Trophoblast cell (in vitro differentiated cells and primary cell): ENCODE measurements around the gene DHX35.
A peak's percentile ranks its signal among the peaks of the same experiment; 100 is the strongest.

ENCODE experiments used
- DNase-seq, 2 donors: peaks; one replicate each; pipeline ENCODE4 v3.0.0-alpha.2; 2016
- H2AFZ ChIP-seq: 2 replicates; pipeline ENCODE4 v1.6.1; 2013; ENCODE audit warnings: low read length, moderate library complexity, mild to moderate bottlenecking; ENCODE audit not compliant: insufficient read depth, poor library complexity
- H2AK5ac ChIP-seq: 2 replicates; pipeline ENCODE4 v1.6.1; 2013; ENCODE audit warnings: mild to moderate bottlenecking, low read length
- H2BK120ac ChIP-seq: 2 replicates; pipeline ENCODE4 v1.6.1; 2013; ENCODE audit warnings: low read length, mild to moderate bottlenecking, moderate library complexity; ENCODE audit not compliant: insufficient read depth, poor library complexity
- H2BK12ac ChIP-seq: 2 replicates; pipeline ENCODE4 v1.6.1; 2013; ENCODE audit warnings: mild to moderate bottlenecking, low read length, moderate library complexity
- H2BK5ac ChIP-seq: 2 replicates; pipeline ENCODE4 v1.6.1; 2013; ENCODE audit warnings: low read length, low read depth, moderate library complexity, mild to moderate bottlenecking; ENCODE audit not compliant: poor library complexity
- H3K14ac ChIP-seq: 2 replicates; pipeline ENCODE4 v1.6.1; 2013; ENCODE audit warnings: mild to moderate bottlenecking, low read length
- H3K18ac ChIP-seq: 2 replicates; pipeline ENCODE4 v1.6.1; 2013; ENCODE audit warnings: mild to moderate bottlenecking, low read length
- H3K23ac ChIP-seq: 2 replicates; pipeline ENCODE4 v1.6.1; 2013; ENCODE audit warnings: low read length
- H3K27ac ChIP-seq: 2 replicates; pipeline ENCODE4 v1.5.1; 2013; ENCODE audit warnings: low read depth, mild to moderate bottlenecking, inconsistent platforms, low read length, moderate library complexity
- H3K27me3 ChIP-seq: 2 replicates; pipeline ENCODE4 v1.6.1; 2013; ENCODE audit warnings: inconsistent platforms, mild to moderate bottlenecking, low read length, moderate library complexity; ENCODE audit not compliant: insufficient read depth
- H3K36me3 ChIP-seq, 2 experiments: 1 replicate in 1 of 2; 2 replicates in 1 of 2; pipeline ENCODE4 v1.6.1; 2013; ENCODE audit warnings: low read length in 2 of 2, mild to moderate bottlenecking in 2 of 2, moderate library complexity in 1 of 2; ENCODE audit not compliant: insufficient read depth in 2 of 2, control insufficient read depth in 1 of 2
- H3K4ac ChIP-seq: 2 replicates; pipeline ENCODE4 v1.6.1; 2013; ENCODE audit warnings: low read depth, mild to moderate bottlenecking, low read length, moderate library complexity
- H3K4me1 ChIP-seq, 2 experiments: 1 replicate in 1 of 2; 2 replicates in 1 of 2; pipeline ENCODE4 v1.6.1; 2013; ENCODE audit warnings: low read length in 2 of 2, mild to moderate bottlenecking in 2 of 2, moderate library complexity in 1 of 2; ENCODE audit not compliant: insufficient read depth in 2 of 2, control insufficient read depth in 1 of 2
- H3K4me2 ChIP-seq: 2 replicates; pipeline ENCODE4 v1.6.1; 2013; ENCODE audit warnings: inconsistent platforms, mild to moderate bottlenecking, low read length, moderate library complexity
- H3K4me3 ChIP-seq: 2 replicates; pipeline ENCODE4 v1.5.1; 2013; ENCODE audit warnings: mild to moderate bottlenecking, low read depth, low read length, inconsistent platforms
- H3K79me1 ChIP-seq: one replicate; pipeline ENCODE4 v1.6.1; 2013; ENCODE audit warnings: low read length
- H3K79me2 ChIP-seq: 2 replicates; pipeline ENCODE4 v1.6.1; 2013; ENCODE audit warnings: low read length, mild to moderate bottlenecking; ENCODE audit not compliant: control insufficient read depth, insufficient read depth, poor library complexity
- H3K9ac ChIP-seq: 2 replicates; pipeline ENCODE4 v1.6.1; 2013; ENCODE audit warnings: mild to moderate bottlenecking, low read length
- H3K9me3 ChIP-seq: 2 replicates; pipeline ENCODE4 v1.6.1; 2013; ENCODE audit warnings: low read depth, mild to moderate bottlenecking, control low read depth, inconsistent platforms, low read length; ENCODE audit not compliant: insufficient read depth
- H4K12ac ChIP-seq: 2 replicates; pipeline ENCODE4 v1.6.1; 2013; ENCODE audit warnings: low read depth, mild to moderate bottlenecking, low read length, moderate library complexity
- H4K8ac ChIP-seq: 2 replicates; pipeline ENCODE4 v1.6.1; 2013; ENCODE audit warnings: low read depth, mild to moderate bottlenecking, low read length, moderate library complexity
- H4K91ac ChIP-seq: one replicate; pipeline ENCODE4 v1.6.1; 2013; ENCODE audit warnings: low read depth, mild to moderate bottlenecking, low read length, moderate library complexity
- WGBS: extraction: QIAGEN DNeasy Blood & Tissue Kit; methylation state at CpG from one replicate; pipeline ENCODE4 v1.1.7; 2013; ENCODE audit warnings: missing lambda C conversion rate; ENCODE audit not compliant: insufficient read length, insufficient coverage; ENCODE audit errors: extremely low coverage; 5-methylcytosine and 5-hydroxymethylcytosine counted together

DHX35 gene

GRCh38 chr20:39044501-39044900 is 82.4 kb downstream of the DHX35 start:
- Histone ChIP-seq H3K79me2 (no peaks in the 10 kb centered on the region), H4K91ac (no peak overlapping the region), H3K4ac (no peak overlapping the region), H3K4me1 (no peaks in the 10 kb centered on the region), H2AK5ac (no peak overlapping the region), H3K9me3 (no peaks in the 10 kb centered on the region), H2BK120ac (no peak overlapping the region), H4K8ac (no peak overlapping the region), H3K79me1 (no peaks in the 10 kb centered on the region), H3K18ac (no peak overlapping the region), H3K36me3 (peaks cover 14 to 20% of the 10 kb centered on the region in 2 experiments), H2AFZ (no peak overlapping the region), H3K27me3 (no peaks in the 10 kb centered on the region), H3K9ac (no peak overlapping the region), H3K4me2 (no peak overlapping the region), H3K27ac (no peak overlapping the region), H3K23ac (no peak overlapping the region), H2BK5ac (no peak overlapping the region), H3K14ac (no peak overlapping the region), H3K4me3 (no peak overlapping the region), H2BK12ac (no peak overlapping the region), H4K12ac (no peak overlapping the region)
- WGBS = no CpG with 5 or more reads among the region's 6 CpGs
- DNase-seq = no peak

- Histone ChIP-seq H3K27ac (no peak overlapping the region), H3K79me2 (peaks cover 3% of the 10 kb centered on the region), H4K12ac (no peak overlapping the region), H3K9me3 (no peaks in the 10 kb centered on the region), H3K4me2 (no peak overlapping the region), H3K18ac (no peak overlapping the region), H3K23ac (no peak overlapping the region), H2AK5ac (no peak overlapping the region), H3K36me3 (peaks cover 9 to 11% of the 10 kb centered on the region in 2 experiments), H2AFZ (no peak overlapping the region), H2BK5ac (no peak overlapping the region), H3K14ac (no peak overlapping the region), H3K79me1 (peaks cover 5% of the 10 kb centered on the region), H3K4me3 (no peak overlapping the region), H3K9ac (no peak overlapping the region), H3K27me3 (no peaks in the 10 kb centered on the region), H3K4me1 (no peaks in the 10 kb centered on the region), H4K91ac (no peak overlapping the region), H4K8ac (no peak overlapping the region), H2BK12ac (no peak overlapping the region), H3K4ac (no peak overlapping the region), H2BK120ac (no peak overlapping the region)
- no peak for DNase-seq
- no CpG with 5 or more reads among the region's 8 CpGs for WGBS
Observed at GRCh38 chr20:39045676-39046075, 83.5 kb downstream of the DHX35 start.

- Histone ChIP-seq H4K91ac (no peak overlapping the region), H3K23ac (no peak overlapping the region), H2AFZ (no peak overlapping the region), H3K4me2 (no peak overlapping the region), H3K9me3 (no peaks in the 10 kb centered on the region), H2AK5ac (no peak overlapping the region), H2BK120ac (no peak overlapping the region), H3K4ac (no peak overlapping the region), H3K79me2 (peaks cover 3% of the 10 kb centered on the region), H3K79me1 (peaks cover 5% of the 10 kb centered on the region), H4K12ac (no peak overlapping the region), H3K18ac (no peak overlapping the region), H4K8ac (no peak overlapping the region), H3K4me3 (no peak overlapping the region), H2BK5ac (no peak overlapping the region), H3K14ac (no peak overlapping the region), H3K4me1 (no peaks in the 10 kb centered on the region), H3K27ac (no peak overlapping the region), H3K36me3 (peaks cover 6% of the 10 kb centered on the region in 2 experiments), H2BK12ac (no peak overlapping the region), H3K9ac (no peak overlapping the region), H3K27me3 (no peaks in the 10 kb centered on the region)
- WGBS = no CpG with 5 or more reads among the region's 10 CpGs
- DNase-seq = no peak
Observed at GRCh38 chr20:39047417-39047985, 85.4 kb downstream of the DHX35 start.

- no peak overlapping the region for H2BK120ac ChIP-seq
- no peaks in the 10 kb centered on the region for H3K36me3 ChIP-seq
- H4K12ac ChIP-seq = no peak overlapping the region
- no peak overlapping the region for H4K91ac ChIP-seq
- no peaks in the 10 kb centered on the region for H3K4me1 ChIP-seq
- no peak overlapping the region for H3K4me2 ChIP-seq
- no peak overlapping the region for H3K27ac ChIP-seq
- WGBS = no CpG with 5 or more reads among the region's 4 CpGs
- no peak overlapping the region for H3K9ac ChIP-seq
- no peak overlapping the region for H2AK5ac ChIP-seq
- peak; percentile 65 to 90 for DNase-seq
- H3K14ac ChIP-seq = no peak overlapping the region
- H3K4me3 ChIP-seq = no peak overlapping the region
- peaks cover 3% of the 10 kb centered on the region for H3K79me2 ChIP-seq
- H3K27me3 ChIP-seq = no peaks in the 10 kb centered on the region
- H3K79me1 ChIP-seq = peaks cover 5% of the 10 kb centered on the region
- H2AFZ ChIP-seq = no peak overlapping the region
- no peak overlapping the region for H3K18ac ChIP-seq
- H2BK12ac ChIP-seq = no peak overlapping the region
- no peak overlapping the region for H3K23ac ChIP-seq
- no peak overlapping the region for H4K8ac ChIP-seq
- no peak overlapping the region for H2BK5ac ChIP-seq
- no peaks in the 10 kb centered on the region for H3K9me3 ChIP-seq
- H3K4ac ChIP-seq = no peak overlapping the region
Observed at GRCh38 chr20:39048000-39048696, 86.0 kb downstream of the DHX35 start.
